Hindlimb muscle (tissue), 1 donor: ENCODE data around the gene HKDC1. TPM values are rescaled to one million over a fixed set of nuclear protein-coding genes. Genes with fewer than 3 reads are reported as not detected.
"Not testable (repeated sequence)": the region's sequence is repeated elsewhere in the genome, so short reads cannot be mapped to it uniquely, and the experiment has no call there.

Experiments
- DNase-seq: peaks from one replicate; pipeline ENCODE4 v3.0.0-alpha.2; 2013
- polyA plus RNA-seq: library from polyadenylated mRNA; unstranded; fragments of 120-200 nt; gene quantifications from one replicate; pipeline ENCODE4 v1.2.1, GENCODE V29; 2013; ENCODE audit not compliant: insufficient read length

Gene HKDC1
- polyA plus RNA-seq, 1 donor: not detected

DNA sequence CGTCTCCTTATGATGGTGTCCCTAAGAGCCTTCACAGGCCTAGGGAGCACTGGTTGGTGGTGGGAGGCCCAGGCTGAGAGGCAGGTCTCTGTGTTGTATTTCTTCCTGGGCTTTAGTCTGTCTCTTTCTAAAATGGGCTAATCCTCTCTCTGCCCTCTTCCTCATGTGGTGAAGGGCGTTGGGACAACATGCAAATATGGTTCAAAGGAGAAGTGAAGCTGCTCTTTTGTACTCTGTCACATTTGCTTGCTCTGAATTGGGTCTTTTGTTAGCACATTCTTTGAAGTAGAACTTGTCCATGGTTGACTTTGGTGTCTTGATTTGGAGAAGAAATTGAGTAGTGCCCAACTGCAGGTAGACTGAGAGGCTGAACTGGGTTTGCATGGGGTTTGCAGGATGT, 59.0 kb downstream of the HKDC1 start:
- DNase-seq: no peak

DNA sequence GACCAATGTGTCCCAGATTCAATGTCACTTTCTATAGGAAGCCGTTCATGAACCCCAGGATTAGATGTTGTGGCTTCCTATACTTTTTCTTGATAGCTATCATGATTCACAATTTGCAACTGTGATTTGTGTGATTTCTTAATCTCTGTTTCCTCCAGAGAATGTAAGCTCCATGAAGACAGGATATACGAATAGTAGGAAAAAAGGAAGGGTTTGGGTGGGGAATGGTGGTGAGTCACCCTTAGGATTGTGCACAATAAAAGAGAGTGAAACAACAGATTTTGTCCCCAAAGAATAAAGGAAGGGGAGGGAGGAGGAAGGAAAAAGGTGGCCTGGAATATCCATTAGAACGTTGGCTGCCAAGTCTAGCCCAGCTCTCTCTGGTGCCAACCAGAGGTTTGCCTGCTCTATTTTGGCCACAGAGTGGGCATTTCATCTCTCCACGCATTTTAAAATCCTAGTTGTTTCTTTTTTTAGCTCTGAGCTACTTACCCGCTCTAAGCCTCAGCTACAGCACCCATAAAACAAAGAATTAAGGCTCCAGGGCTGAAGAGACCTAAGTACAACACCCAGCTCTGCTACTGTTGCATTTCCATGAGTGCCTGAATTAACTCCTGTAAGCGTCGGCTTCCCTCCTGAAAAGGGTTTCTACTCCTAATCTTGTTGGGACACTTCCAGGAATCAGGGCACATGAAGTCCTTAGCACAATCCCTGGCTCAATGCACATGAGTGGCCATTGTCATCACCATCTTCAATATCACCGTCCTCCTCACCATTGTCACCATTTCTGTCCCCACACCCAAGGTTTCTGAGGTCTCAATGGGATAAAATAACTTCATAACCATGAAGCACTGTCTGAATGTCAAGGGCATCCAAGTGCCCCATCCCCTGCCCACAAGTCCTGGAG, 61.6 kb downstream of the HKDC1 start:
- no peak for DNase-seq

DNA sequence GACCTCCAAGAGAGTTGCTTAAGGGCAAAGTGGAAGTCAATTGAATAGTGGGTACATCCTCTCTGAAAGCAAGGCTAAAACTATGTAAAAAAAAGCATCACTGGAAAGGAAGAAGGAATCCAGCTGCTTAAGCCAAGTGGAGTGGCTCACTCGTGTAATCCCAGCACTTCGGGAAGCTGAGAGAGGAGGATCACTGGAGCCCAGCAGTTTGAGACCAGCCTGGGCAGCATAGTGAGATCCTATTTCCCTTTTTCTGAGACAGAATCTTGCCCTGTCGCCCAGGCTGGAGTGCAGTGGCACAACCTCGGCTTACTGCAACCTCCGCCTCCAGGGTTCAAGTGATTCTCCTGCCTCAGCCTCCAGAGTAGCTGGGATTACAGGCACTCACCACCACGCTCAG, 64.3 kb downstream of the HKDC1 start:
- DNase-seq: not testable (repeated sequence)

DNA sequence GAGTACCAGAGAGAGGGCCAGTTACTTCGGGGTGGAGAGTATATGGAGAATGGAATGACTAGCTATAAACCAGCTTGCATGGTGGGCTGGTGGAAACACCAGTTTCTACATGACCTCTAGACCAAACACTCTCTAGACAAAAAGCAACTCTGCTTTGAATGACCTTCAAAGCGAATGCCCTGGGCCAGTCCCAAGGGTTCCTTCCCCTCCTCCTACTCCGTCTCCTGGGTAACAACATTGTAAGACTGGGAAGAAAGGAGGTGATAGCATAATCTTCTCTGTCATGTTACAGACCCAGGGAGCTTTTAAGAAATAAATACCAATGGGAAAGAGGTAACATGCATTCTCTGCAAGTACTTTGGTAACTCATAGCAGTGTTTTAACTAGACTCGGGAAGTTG, 65.6 kb downstream of the HKDC1 start:
- DNase-seq: no peak

DNA sequence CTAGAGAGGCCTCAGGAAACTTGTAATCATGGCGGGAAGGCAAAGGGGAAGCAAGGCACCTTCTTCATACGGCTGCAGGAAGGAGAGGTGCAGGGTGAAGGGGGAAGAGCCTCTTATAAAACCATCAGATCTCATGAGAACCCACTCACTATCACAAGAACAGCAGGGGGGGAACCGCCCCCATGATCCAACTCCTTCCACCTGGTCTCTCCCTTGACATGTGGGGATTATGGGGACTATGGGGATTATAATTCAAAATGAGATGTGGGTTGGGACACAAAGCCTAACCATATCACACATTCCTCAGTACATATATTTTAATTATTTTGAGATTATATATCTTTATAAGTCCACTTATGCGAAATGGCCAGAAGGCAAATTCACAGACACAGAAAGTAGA, 67.0 kb downstream of the HKDC1 start:
- no peak for DNase-seq

DNA sequence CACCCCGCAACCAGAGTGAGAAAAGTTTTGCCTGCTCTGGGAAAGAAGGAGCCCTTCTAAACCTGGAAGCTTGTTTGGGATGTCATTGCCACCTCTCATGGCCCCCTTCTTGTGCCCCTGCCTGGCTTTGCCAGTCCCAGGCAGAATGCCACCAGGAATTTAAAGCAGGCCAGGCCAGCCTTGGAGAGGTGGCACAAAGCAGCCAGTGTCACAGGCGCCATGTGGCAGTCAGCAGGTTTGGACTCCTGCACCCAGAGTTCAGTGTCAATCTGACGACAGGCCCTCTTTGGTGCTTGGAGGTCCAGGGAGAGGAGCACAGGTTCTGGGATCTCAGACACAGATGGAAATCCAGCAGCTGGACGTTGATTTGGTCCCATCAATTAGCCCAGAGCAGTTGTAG, 70.9 kb downstream of the HKDC1 start:
- DNase-seq: no peak

DNA sequence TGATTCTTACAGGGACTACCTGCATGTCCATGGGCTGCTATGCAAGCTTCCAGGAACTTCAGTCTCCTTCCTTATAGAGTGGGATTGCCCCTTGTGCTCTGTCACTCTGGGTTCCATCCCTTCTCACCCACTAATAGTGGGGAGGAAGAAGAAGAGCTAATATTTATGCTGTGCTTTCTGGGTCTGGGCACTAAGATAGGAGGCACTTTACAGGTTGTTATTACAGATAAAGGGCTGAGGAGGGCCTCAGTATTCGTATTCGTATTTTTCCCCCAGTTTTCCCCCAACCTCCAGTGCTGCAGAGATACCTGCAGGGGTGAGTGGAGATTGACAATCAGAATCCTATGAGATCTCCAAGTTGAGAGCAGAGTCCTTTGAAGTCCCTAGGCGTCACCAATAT, 72.3 kb downstream of the HKDC1 start:
- DNase-seq: no peak

DNA sequence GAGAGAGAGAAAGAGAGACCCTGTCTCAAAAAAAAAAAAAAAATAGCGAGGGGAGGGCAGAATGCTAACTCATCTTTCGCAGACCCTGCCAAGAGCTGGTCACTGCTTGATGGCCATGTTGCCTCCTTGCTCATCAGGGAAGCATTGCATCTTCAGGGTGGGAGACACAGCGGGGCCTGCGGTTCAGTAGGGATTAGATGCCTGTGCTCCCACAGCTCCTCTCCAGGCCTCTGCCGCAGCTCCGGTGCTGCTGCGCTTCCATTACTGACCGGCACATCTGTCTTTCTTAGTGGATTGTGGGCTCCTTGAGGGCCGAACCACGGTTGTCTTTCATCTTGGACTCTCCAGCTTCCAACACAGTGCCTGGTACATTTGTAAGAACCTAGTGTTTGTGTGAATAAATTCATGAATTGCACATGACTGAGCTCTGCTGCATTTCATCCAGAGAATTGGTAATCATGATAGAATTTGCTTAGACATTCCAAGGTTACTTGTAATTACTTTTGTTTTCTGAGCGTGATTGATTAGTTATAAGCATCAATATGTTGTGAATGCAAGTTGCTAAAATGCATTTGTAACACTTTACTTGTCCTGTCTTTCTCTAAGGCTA, 75.0 kb downstream of the HKDC1 start:
- no peak for DNase-seq

DNA sequence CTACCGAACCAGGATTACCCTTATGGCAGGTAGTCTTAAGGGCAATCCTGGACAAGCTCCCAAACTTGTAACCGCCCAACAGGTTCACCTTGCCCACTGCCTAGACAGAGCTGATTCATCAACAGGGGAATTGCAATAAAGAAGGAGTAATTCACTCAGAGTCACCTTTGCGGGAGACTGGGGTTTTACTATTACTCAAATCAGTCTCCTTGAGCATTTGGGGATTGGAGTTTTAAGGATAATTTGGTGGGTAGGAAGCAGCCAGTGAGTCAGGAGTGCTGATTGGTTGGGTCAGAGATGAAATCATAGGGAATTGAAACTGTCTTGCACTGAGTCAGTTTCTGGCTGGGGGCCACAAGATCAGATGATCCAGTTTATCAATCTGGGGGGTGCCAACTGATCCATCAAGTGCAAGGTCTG, 83.5 kb downstream of the HKDC1 start:
- no peak for DNase-seq

DNA sequence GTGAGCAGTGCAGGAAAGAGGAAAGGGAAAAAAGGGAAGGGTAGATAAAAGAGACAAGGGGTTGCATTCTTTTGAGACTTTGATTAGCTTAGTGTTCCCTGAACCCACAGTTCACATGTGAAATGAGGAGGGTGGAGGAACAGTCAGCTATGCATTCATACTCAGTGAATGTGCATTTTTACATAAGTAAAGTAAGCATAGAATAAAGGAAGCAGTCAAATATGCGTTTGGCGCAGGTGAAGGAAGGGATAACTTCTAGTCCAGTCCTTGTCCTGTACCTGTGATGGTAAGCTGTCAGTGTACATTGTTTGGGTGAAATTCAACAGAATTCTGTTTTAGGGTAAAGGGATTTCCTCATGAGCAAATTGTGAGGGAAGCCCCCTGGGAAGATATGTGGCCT, 86.3 kb downstream of the HKDC1 start:
- no peak for DNase-seq

DNA sequence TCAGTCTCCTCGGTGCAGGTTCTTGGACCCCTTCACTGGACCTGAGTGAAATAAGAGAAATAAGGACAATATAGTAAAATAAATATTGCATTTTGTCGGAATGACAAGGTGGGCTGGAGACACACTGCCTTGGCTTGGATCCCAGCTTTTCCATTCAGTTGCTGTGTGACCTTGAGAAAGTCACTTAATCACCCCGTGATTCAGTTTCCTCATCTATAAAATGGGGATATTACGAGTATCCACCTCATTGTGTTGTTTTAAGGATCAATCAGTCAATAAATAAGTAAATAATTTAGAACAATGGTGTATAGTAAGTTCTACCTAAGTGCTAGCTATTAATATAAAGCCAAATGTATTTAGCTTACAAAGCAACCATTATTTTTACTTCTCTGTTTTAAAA, 87.3 kb downstream of the HKDC1 start:
- no peak for DNase-seq

DNA sequence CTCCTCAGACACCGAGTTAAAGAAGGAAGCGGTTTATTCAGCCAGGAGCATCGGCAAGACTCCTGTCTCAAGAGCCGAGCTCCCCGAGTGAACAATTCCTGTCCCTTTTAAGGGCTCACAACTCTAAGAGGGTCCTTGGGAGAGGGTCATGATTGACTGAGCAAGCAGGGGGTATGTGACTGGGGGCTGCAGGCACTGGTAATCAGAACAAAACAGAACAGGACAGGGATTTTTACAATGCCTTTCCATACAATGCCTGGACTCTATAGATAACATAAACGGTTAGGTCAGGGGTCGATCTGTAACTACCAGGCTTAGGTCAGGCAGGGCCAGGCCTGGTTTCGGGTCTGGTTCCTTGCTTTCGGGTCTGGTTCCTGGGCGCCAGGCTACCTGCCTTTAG, 88.2 kb downstream of the HKDC1 start:
- DNase-seq: not testable (repeated sequence)

DNA sequence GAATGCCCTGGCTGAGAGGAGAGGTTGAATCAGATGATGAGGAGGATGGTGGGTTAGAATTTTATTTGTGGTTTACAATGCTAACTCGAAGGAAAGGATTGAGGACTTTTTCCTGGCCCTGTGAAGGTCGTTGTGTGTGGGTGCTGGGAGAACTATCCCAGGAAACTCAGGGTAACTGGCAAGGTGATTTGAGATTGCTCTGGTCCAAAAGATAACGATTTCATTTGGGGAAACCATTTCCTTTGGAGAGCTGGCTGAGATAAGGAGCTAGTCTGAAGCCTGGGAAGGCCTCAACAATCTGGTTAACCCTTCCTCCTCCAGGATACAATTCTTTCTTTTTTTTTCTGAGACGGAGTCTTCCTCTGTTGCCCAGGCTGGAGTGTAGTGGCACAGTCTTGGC, 91.2 kb downstream of the HKDC1 start:
- no peak for DNase-seq

DNA sequence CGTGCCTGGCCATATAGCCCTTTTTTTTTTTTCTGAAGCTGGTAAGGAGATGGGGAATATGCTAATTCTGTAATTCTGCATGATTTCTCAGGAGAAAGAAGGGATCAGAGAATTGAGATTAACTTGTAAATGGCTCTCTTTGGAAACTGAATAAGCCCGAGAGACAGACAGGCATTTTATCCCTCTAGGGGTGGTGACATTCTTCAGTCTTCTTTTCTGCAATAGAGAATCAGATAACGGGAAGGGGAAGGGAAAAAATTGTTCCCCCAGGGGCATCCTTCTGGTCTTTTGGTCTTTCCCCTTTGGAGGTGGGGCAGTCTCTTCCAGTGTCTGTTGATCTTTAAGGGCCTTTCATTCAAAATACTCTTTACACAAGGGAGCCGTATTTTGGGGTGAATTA, 92.4 kb downstream of the HKDC1 start:
- no peak for DNase-seq

DNA sequence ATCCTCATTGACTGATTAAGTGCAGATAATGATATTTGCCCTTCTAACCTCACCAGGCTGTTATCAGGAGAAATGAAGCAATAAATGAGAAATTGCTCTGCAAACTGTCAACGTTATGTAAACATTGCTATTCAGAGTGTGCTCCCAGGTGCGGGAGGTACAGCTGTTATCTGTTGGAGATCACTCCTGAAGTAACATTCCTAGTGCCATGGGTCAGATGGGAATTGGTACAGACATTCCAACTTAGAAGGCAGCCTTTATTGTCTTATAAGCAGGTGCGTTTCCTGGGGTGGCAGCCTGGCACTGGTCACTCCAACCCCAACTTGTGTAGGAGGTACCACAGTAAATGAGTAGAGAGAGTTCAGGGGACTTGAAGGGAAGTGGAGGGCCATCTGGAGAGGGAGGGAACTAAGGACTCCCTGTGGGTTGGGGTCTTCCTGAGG, 95.0 kb downstream of the HKDC1 start:
- no peak for DNase-seq

DNA sequence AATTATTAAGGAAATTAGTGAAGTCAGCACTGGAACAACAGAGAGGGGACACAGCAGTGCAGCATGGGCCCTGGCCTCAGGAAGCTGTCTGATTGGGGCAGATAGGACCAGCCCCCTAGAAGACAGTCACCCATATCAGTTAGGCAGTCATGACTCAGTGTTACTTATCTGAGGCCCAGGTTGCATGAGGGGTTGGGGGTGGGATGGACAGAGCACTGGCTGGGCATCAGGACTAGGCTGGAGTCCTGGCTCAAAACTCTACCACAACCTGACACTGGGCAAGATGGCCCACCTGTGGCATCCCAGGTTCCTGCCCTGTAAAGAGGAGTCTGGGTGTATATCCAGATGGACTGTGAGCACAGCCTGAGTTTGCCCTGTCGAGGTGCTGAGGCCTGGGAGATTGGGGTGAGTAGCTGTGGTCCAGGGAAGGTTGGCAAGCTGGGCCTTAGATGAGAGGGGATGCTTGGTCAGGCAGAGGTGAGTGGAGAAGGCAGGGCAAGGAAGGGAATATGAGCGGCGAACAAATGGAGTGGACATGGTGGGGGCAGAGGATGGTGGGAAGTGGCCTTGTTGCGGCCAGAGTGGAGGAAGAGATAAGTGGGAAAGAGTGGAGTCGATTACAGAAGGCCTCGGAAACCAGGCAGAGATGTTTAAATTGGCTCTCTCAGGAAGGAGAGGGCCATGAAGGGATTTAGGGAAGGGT, 95.6 kb downstream of the HKDC1 start:
- DNase-seq: no peak

DNA sequence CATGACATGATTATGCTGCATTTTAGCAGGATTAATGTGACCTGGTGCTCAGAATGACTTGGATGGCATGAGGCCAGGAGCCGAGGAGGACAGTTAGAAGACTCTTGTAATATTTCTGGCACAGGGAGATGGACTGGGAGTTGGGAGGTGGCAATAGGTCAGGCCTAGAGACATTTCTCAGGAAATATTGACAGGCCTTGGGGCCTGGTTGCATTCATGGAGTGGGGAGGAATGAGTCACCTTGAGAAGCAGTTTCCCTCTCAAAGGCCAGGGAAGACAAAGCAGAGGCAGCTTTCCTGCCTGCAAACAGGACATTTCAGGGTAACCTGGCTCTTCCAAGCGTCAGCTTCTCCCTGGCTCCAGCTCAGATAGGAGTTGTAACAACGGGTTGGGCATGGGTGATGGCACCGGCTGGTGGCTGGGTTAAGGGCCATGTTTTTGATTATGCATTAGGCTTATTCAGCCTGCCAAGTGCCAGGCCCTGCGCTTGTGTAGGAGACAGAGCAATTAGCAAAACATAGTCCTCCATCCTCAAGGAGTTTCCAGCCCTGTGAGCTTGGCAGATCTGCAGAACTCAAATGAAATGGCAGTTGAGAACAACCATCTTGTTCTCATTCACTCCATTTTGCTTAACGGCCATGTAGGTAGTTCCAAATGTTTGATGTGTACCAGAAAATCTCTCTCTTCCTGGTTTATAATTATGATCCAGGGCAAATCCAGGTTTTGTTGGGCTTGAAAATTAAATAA, 96.4 kb downstream of the HKDC1 start:
- DNase-seq: no peak

Other genes starting within 250 kb of the HKDC1 start
- gene KIFBP, start 231.5 kb upstream of the HKDC1 start, polyA plus RNA-seq: 23.9 TPM
- 21.8 TPM for gene SRGN, start 132.2 kb upstream of the HKDC1 start, polyA plus RNA-seq
- 35.4 TPM for gene VPS26A, start 96.2 kb upstream of the HKDC1 start, polyA plus RNA-seq
- gene SUPV3L1, start 40.1 kb upstream of the HKDC1 start, polyA plus RNA-seq: 29.4 TPM
- 35.4 TPM for gene HK1, start 58.2 kb downstream of the HKDC1 start, polyA plus RNA-seq
- gene TACR2, start 196.6 kb downstream of the HKDC1 start, polyA plus RNA-seq: 0.77 TPM
- gene TSPAN15, start 231.1 kb downstream of the HKDC1 start, polyA plus RNA-seq: 93.8 TPM